K562 (cell line): ENCODE results near the gene BID. TPM values are rescaled to one million over a fixed set of nuclear protein-coding genes. Genes with fewer than 3 reads are reported as not detected.

Experiments used
- ARID2 ChIP-seq: fragments of 450-650 bp; IDR thresholded peaks from 2 replicates; pipeline ENCODE4 v1.6.1; 2017; ENCODE audit warnings: antibody characterized with exemption, mild to moderate bottlenecking
- FOXA1 ChIP-seq: fragments of 450-650 bp; IDR thresholded peaks from 2 replicates; pipeline ENCODE4 v1.6.1; 2016; ENCODE audit warnings: mild to moderate bottlenecking, borderline replicate concordance
- NCOR1 ChIP-seq: fragments of 450-650 bp; IDR thresholded peaks from 2 replicates; pipeline ENCODE4 v1.6.1; 2016; ENCODE audit warnings: mild to moderate bottlenecking, moderate library complexity
- NR2C2 ChIP-seq, 2 experiments: fragments of 200-800 bp in 1 of 2; sonication (Bioruptor generic) in 1 of 2; sonication (generic) in 1 of 2; formaldehyde crosslinking in 1 of 2; IDR thresholded peaks; 2 replicates each; pipeline versions ENCODE4 v1.6.1 to v1.8.0; 2016 to 2022; ENCODE audit warnings: mild to moderate bottlenecking in 1 of 2, missing compliant biosample characterization in 1 of 2, missing genetic modification characterization in 1 of 2, missing genetic modification reagents in 1 of 2
- SRF ChIP-seq, 2 experiments: fragments of 250-450, 450-650 bp in 1 of 2; sonication (Bioruptor Pico) in 1 of 2; sonication (generic) in 1 of 2; formaldehyde crosslinking; IDR thresholded peaks; 2 replicates each; pipeline versions ENCODE4 v1.5.0 to v1.5.1; 2020 to 2022; ENCODE audit warnings: mild to moderate bottlenecking in 1 of 2, missing genetic modification reagents in 1 of 2
- ZNF175 ChIP-seq: fragments of 200-800 bp; sonication (Bioruptor generic); IDR thresholded peaks from 2 replicates; pipeline ENCODE4 v1.6.1; 2016; ENCODE audit warnings: low read depth, mild to moderate bottlenecking, missing genetic modification characterization, missing compliant biosample characterization
- ZNF639 ChIP-seq, 2 experiments: fragments of 200-800 bp in 1 of 2; sonication (Bioruptor generic) in 1 of 2; sonication (generic) in 1 of 2; formaldehyde crosslinking in 1 of 2; IDR thresholded peaks in 1 of 2; conservative IDR thresholded peaks in 1 of 2; 2 replicates each; pipeline versions ENCODE4 v1.5.0 to v1.6.1; 2016 to 2020; ENCODE audit warnings: missing compliant biosample characterization in 1 of 2, missing genetic modification characterization in 1 of 2, missing genetic modification reagents in 1 of 2
- polyA plus RNA-seq, 8 experiments: library from polyadenylated mRNA; depleted of rRNA in 4 of 8; stranded (reverse) in 5 of 8; unstranded in 3 of 8; fragments of >200 nt; fragmentation: Nextera tagmentation in 2 of 8; fragmentation: Illumina TruSeq in 1 of 8; extraction: Ambion mirVana in 2 of 8; extraction: Trizol in 1 of 8; gene quantifications; 2 replicates each; pipeline versions ENCODE4 v1.2.1 to v1.2.3, GENCODE V29; 2011 to 2014; ENCODE audit warnings: inconsistent platforms in 1 of 8, missing spikeins in 1 of 8
- total RNA-seq, 7 experiments: library from RNA; depleted of rRNA in 6 of 7; stranded (reverse); fragments of >200 nt in 6 of 7; fragmentation: Illumina TruSeq in 2 of 7; extraction: Trizol in 2 of 7; gene quantifications; 2 replicates each; pipeline versions ENCODE4 v1.2.1 to v1.2.3, GENCODE V29; 2011 to 2021; ENCODE audit warnings: low replicate concordance in 1 of 7

The BID gene
- total and polyA plus RNA-seq, 9 of the 15 experiments (the other 6 are each of a cell fraction or from before 2014, with no cell fraction given), result 5.2 to 209 (median 63.7) TPM

DNA sequence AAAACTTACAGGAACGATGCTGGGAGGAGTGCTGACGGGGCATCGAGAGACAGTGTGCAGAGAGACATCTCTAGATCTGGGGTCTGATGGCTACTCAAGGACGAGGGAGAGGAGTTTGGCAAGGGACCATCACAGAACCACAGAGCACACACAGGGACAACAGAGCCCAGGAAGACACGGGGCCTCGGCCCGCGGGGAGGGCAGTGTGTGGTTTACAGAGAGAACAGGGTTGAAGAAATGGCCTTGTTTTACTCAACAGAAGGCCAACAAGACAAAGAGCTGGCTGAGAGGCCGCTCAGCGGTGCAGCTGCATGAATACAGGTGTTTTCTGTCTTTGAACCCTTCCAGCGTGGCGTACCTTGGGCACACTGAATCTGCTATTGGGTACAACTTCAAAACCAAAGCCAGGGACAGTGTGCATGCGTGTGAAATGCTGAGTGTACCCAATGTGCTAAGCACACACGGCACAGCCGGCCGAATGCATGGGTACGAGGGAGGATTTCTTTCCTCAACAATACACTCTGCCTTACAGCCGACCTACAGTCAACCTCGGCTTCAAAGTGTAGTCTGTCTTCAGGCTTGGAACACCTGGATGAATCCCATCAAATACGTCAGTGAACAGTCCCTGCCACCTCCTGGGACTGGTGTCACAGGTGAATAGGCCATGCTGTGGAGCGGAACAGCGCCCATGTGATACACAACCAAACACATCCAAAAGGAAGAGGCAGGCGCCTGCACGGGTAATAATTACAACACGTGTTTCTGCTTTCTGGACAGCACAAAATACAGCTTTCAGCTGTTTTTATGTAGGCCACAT lies 20.7 kb upstream of the BID start (continued):
- no peak for TF ChIP-seq SRF (CRISPR knock-in tag; IDR thresholded peaks at IDR 0.05)
- no peak for TF ChIP-seq FOXA1
- TF ChIP-seq NCOR1, result no peak
- TF ChIP-seq ZNF175 (CRISPR knock-in tag), result no peak
- no peak for TF ChIP-seq ARID2
- no peak for TF ChIP-seq ZNF639 (CRISPR knock-in tag; conservative IDR thresholded peaks at IDR 0.05 in 1 of 2, IDR thresholded peaks at IDR 0.05 in 1 of 2)
- no peak for TF ChIP-seq NR2C2 (CRISPR knock-in tag; IDR thresholded peaks at IDR 0.05)
- no peak for TF ChIP-seq NR2C2 (tag; IDR thresholded peaks at IDR 0.05)
- TF ChIP-seq, all 486 proteins: peak for 0
